Calu3 (cell line): ENCODE measurements around the gene PGK2. TPM values are rescaled to one million over a fixed set of nuclear protein-coding genes. Genes with fewer than 3 reads are reported as not detected.

Source experiments
- BruUV-seq: library from RNA; stranded (reverse); fragments of 400-500 nt; replicated peaks from 2 replicates; lab custom pipeline; 2021; lab: Mats Ljungman, UMichigan
- CTCF ChIA-PET: fragments of 300-600 bp; sonication (Branson Sonifier 250); formaldehyde crosslinking; loops from one replicate; lab custom pipeline; 2022; ENCODE audit warnings: antibody characterized with exemption; lab: Charles Lee
- DNase-seq: peaks from one replicate; pipeline ENCODE4 v3.0.0; 2022
- H3K27ac Mint-ChIP-seq: one replicate; pipeline ENCODE4 v1.8.0; 2022; ENCODE audit warnings: mixed read lengths; ENCODE audit not compliant: unreplicated experiment
- H3K27me3 Mint-ChIP-seq: one replicate; pipeline ENCODE4 v1.8.0; 2022; ENCODE audit warnings: mixed read lengths; ENCODE audit not compliant: unreplicated experiment
- H3K36me3 Mint-ChIP-seq: one replicate; pipeline ENCODE4 v1.8.0; 2022; ENCODE audit warnings: mild to moderate bottlenecking, moderate library complexity, mixed read lengths; ENCODE audit not compliant: insufficient read depth, unreplicated experiment
- H3K4me1 Mint-ChIP-seq: one replicate; pipeline ENCODE4 v1.8.0; 2022; ENCODE audit warnings: mild to moderate bottlenecking, low read depth, mixed read lengths; ENCODE audit not compliant: unreplicated experiment
- H3K4me3 Mint-ChIP-seq: one replicate; pipeline ENCODE4 v1.8.0; 2022; ENCODE audit warnings: mild to moderate bottlenecking, low read depth, moderate library complexity, mixed read lengths; ENCODE audit not compliant: unreplicated experiment
- H3K9me3 Mint-ChIP-seq: one replicate; pipeline ENCODE4 v1.8.0; 2022; ENCODE audit warnings: low read depth, mixed read lengths; ENCODE audit not compliant: unreplicated experiment
- intact Hi-C: fragments of 100-400 bp; cut with micrococcal nuclease; formaldehyde crosslinking; loops from one replicate; pipeline ENCODE4 v1.10.0; 2022; ENCODE audit not compliant: unreplicated experiment
- total RNA-seq: library from RNA; stranded (reverse); gene quantifications from 2 replicates; pipeline ENCODE4 v1.2.3, GENCODE V29; 2022
- TF ChIP-seq, protein P1 (sequence below): fragments of 200-600 bp; IDR thresholded peaks from one replicate; pipeline ENCODE4 v1.8.0; 2022; ENCODE audit warnings: antibody characterized with exemption; ENCODE audit not compliant: unreplicated experiment

The PGK2 gene
- total RNA-seq, 1 experiment from 2014 or later: not detected

DNA sequence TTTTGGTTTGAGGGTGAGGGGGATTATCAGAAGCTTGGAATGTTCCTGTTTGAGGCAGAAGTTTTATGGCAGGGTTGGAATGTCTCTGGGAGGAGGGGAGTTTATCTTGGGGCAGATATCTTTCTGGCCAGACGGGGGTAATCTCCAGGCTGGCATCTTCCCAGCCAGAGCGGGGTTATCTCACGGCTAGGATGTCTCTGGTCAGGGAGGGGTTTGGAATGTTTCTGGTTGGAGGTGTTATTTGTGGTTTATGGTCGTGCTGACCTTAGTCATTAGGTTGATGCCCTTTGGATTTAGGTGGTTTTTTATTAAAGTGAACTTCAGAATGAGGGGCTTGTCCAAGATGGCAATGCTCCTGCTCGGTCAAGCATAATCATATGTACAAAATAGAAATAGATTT is 14.8 kb downstream of the PGK2 start:
- CTCF ChIA-PET: no interaction called here
- Mint-ChIP-seq H3K27ac (no peak overlapping the region), H3K27me3 (no peaks in the 10 kb centered on the region), H3K9me3 (no peaks in the 10 kb centered on the region), H3K36me3 (no peaks in the 10 kb centered on the region), H3K4me1 (no peaks in the 10 kb centered on the region), H3K4me3 (no peak overlapping the region)
- intact Hi-C loops: no loop called here
- TF ChIP-seq, protein P1, sequence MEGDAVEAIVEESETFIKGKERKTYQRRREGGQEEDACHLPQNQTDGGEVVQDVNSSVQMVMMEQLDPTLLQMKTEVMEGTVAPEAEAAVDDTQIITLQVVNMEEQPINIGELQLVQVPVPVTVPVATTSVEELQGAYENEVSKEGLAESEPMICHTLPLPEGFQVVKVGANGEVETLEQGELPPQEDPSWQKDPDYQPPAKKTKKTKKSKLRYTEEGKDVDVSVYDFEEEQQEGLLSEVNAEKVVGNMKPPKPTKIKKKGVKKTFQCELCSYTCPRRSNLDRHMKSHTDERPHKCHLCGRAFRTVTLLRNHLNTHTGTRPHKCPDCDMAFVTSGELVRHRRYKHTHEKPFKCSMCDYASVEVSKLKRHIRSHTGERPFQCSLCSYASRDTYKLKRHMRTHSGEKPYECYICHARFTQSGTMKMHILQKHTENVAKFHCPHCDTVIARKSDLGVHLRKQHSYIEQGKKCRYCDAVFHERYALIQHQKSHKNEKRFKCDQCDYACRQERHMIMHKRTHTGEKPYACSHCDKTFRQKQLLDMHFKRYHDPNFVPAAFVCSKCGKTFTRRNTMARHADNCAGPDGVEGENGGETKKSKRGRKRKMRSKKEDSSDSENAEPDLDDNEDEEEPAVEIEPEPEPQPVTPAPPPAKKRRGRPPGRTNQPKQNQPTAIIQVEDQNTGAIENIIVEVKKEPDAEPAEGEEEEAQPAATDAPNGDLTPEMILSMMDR: no peak
- DNase-seq: no peak
- no TSS peak for BruUV-seq

GRCh38 chr6:49766762-49767161 is 20.3 kb downstream of the PGK2 start:
- H3K9me3 Mint-ChIP-seq: no peaks in the 10 kb centered on the region
- intact Hi-C loops: no loop called here
- TF ChIP-seq, protein P1: no peak
- no TSS peak for BruUV-seq
- no peaks in the 10 kb centered on the region for H3K36me3 Mint-ChIP-seq
- no peaks in the 10 kb centered on the region for H3K27me3 Mint-ChIP-seq
- DNase-seq: no peak
- CTCF ChIA-PET: no interaction called here
- H3K27ac Mint-ChIP-seq: no peak overlapping the region
- H3K4me3 Mint-ChIP-seq: no peak overlapping the region
- no peaks in the 10 kb centered on the region for H3K4me1 Mint-ChIP-seq

DNA sequence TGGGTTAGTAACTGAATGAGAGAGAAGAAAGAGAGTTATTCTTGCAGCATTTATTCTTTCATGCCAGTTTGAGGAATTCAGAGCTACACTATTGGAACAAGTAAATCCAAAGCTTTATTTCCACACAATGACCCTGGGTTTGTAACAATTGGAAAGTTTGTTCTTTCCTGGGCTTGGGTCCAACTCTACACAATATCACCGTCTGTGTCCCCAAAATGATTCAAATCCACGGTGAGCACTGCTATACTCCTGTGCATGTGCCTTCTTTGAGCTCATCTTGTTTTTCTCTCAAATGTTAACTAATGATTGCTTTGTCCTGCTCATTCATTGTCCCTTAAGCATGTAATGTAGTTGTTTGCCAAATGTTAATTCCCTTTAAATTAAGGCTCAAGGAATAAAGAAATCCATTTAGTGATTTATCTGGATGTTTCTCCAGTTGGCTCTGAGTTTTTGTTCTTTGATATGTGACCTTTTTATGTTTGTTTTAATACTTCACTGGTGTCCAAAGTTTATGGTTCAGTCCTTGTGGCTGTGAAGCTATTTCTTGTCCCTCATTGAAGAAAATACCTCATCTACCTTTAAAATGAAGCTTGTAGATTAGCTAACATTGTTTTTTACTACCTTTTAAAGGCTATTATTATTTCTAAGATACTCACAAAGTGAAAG is 22.4 kb downstream of the PGK2 start:
- Mint-ChIP-seq H3K27me3 (no peaks in the 10 kb centered on the region), H3K4me3 (no peak overlapping the region), H3K9me3 (peaks cover 2% of the 10 kb centered on the region), H3K4me1 (no peaks in the 10 kb centered on the region), H3K36me3 (no peaks in the 10 kb centered on the region), H3K27ac (no peak overlapping the region)
- intact Hi-C loops: no loop called here
- TF ChIP-seq, protein P1: no peak
- no TSS peak for BruUV-seq
- CTCF ChIA-PET: interaction anchor here (0.6 kb wide), 1 partner anchor 97 kb away, joined by 3 read pairs; no protein-coding TSS in a partner anchor
- no peak for DNase-seq

DNA sequence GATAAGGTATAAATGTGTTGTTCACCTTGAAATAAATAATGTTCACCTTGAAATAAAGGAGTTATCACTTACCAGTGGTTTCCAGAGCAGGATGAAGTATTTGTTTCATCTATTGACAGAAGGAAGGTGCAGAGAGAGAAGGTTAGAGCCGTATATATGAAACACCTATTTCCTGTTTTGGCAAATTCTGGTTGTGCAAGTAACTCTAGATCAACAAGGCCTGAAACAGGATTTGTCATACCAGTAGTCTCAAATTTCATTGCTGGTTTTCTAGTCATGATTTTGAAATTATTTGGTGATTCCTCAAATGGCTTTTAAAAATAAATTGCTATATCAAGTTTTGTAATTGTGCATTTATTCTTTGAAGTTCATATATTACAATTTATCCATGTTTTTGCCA is 42.8 kb downstream of the PGK2 start, which contains the start of gene CRISP3:
Gene CRISP3, minus strand, starts transcription at position 130 of the 400 bp plus-strand sequence. Its CDS starts 21 bp downstream, at position 109.
- peak; percentile 2 for DNase-seq
- intact Hi-C loops: loop anchor here (5.0 to 10.0 kb wide), 4 partner anchors 52 to 209 kb away; no protein-coding TSS in a partner anchor

More for the DNA sequence above, 42.8 kb downstream of the PGK2 start, which contains the start of gene CRISP3:
- Mint-ChIP-seq H3K4me1 (peaks cover 19% of the 10 kb centered on the region), H3K9me3 (no peaks in the 10 kb centered on the region), H3K4me3 (no peak within 1 kb of the TSS), H3K27ac (no peak within 1 kb of the TSS), H3K27me3 (no peaks in the 10 kb centered on the region), H3K36me3 (no peaks in the 10 kb centered on the region)
- TF ChIP-seq, protein P1: no peak
- BruUV-seq: no TSS peak
- CTCF ChIA-PET: no interaction called here
